Measurements from ENCODE around the gene FOXO3. TPM values are rescaled to one million over a fixed set of nuclear protein-coding genes. Genes with fewer than 3 reads are reported as not detected.

Gene FOXO3
- total RNA-seq, 1 experiment from 2014 or later = 43.8 TPM

- POLR2A ChIA-PET = interaction anchor here (0.6 kb wide), 1 partner anchor 74 kb away, joined by 4 read pairs; no protein-coding TSS in a partner anchor
- intact Hi-C loops (cut with micrococcal nuclease; ENCODE audit: unreplicated experiment) (no loop called here), in situ Hi-C loops (cut with HindIII; ENCODE audit: low pct_unique_long_range_greater_than_20kb, low sequenced_read_pairs) (no loop called here)
- DNase-seq (ENCODE audit: low read depth, low spot score) (no peak), ATAC-seq (no peak)
- Histone ChIP-seq H3K9me3 (ENCODE audit: control insufficient read depth, insufficient read depth, low read depth, low read length) (no peaks in the 10 kb centered on the region), H3K27ac (ENCODE audit: low read length) (no peak overlapping the region), H3K4me1 (ENCODE audit: control insufficient read depth, insufficient read depth, low read length) (no peaks in the 10 kb centered on the region), H3K27me3 (ENCODE audit: control insufficient read depth, insufficient read depth, low read length) (no peaks in the 10 kb centered on the region), H3K4me3 (ENCODE audit: low read depth in 2 of 2, low read length in 2 of 2) (no peak overlapping the region), H3K36me3 (ENCODE audit: control insufficient read depth, insufficient read depth, low read length) (no peaks in the 10 kb centered on the region)
- CTCF ChIA-PET = no interaction called here
- TF ChIP-seq, protein P1, sequence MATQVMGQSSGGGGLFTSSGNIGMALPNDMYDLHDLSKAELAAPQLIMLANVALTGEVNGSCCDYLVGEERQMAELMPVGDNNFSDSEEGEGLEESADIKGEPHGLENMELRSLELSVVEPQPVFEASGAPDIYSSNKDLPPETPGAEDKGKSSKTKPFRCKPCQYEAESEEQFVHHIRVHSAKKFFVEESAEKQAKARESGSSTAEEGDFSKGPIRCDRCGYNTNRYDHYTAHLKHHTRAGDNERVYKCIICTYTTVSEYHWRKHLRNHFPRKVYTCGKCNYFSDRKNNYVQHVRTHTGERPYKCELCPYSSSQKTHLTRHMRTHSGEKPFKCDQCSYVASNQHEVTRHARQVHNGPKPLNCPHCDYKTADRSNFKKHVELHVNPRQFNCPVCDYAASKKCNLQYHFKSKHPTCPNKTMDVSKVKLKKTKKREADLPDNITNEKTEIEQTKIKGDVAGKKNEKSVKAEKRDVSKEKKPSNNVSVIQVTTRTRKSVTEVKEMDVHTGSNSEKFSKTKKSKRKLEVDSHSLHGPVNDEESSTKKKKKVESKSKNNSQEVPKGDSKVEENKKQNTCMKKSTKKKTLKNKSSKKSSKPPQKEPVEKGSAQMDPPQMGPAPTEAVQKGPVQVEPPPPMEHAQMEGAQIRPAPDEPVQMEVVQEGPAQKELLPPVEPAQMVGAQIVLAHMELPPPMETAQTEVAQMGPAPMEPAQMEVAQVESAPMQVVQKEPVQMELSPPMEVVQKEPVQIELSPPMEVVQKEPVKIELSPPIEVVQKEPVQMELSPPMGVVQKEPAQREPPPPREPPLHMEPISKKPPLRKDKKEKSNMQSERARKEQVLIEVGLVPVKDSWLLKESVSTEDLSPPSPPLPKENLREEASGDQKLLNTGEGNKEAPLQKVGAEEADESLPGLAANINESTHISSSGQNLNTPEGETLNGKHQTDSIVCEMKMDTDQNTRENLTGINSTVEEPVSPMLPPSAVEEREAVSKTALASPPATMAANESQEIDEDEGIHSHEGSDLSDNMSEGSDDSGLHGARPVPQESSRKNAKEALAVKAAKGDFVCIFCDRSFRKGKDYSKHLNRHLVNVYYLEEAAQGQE (IDR thresholded peaks at IDR 0.05; ENCODE audit: insufficient read depth in 1 of 2, low read depth in 2 of 2, low read length in 1 of 2) = no peak
- TF ChIP-seq TCF7L2 (IDR thresholded peaks at IDR 0.05; ENCODE audit: low read depth, low read length) (no peak), POLR2AphosphoS5 (IDR thresholded peaks at IDR 0.05; ENCODE audit: low read depth, low read length) (no peak), SIN3A (IDR thresholded peaks at IDR 0.05; ENCODE audit: borderline replicate concordance, insufficient read depth, low read depth, low read length) (no peak), CTCF (IDR thresholded peaks at IDR 0.05) (no peak)
- no TSS peak for BruUV-seq (replicated peaks)
Measured at GRCh38 chr6:108666656-108667260, 106.0 kb downstream of the FOXO3 start.

GRCh38 chr6:108667993-108668392, 107.3 kb downstream of the FOXO3 start:
- CTCF ChIA-PET = no interaction called here
- BruUV-seq (replicated peaks) = no TSS peak

More at GRCh38 chr6:108667993-108668392, 107.3 kb downstream of the FOXO3 start:
- Histone ChIP-seq H3K9me3 (ENCODE audit: control insufficient read depth, insufficient read depth, low read depth, low read length) (no peaks in the 10 kb centered on the region), H3K36me3 (ENCODE audit: control insufficient read depth, insufficient read depth, low read length) (no peaks in the 10 kb centered on the region), H3K4me1 (ENCODE audit: control insufficient read depth, insufficient read depth, low read length) (no peaks in the 10 kb centered on the region), H3K27me3 (ENCODE audit: control insufficient read depth, insufficient read depth, low read length) (no peaks in the 10 kb centered on the region), H3K4me3 (ENCODE audit: low read depth in 2 of 2, low read length in 2 of 2) (no peak overlapping the region), H3K27ac (ENCODE audit: low read length) (no peak overlapping the region)
- in situ Hi-C loops (cut with HindIII; ENCODE audit: low pct_unique_long_range_greater_than_20kb, low sequenced_read_pairs) = no loop called here
- ATAC-seq (no peak), DNase-seq (ENCODE audit: low read depth, low spot score) (no peak)
- TF ChIP-seq CTCF (IDR thresholded peaks at IDR 0.05) (no peak), TCF7L2 (IDR thresholded peaks at IDR 0.05; ENCODE audit: low read depth, low read length) (no peak), POLR2AphosphoS5 (IDR thresholded peaks at IDR 0.05; ENCODE audit: low read depth, low read length) (no peak), SIN3A (IDR thresholded peaks at IDR 0.05; ENCODE audit: borderline replicate concordance, insufficient read depth, low read depth, low read length) (no peak)
- TF ChIP-seq, protein P1 (IDR thresholded peaks at IDR 0.05; ENCODE audit: insufficient read depth in 1 of 2, low read depth in 2 of 2, low read length in 1 of 2) = no peak
- POLR2A ChIA-PET = no interaction called here
- intact Hi-C loops (cut with micrococcal nuclease; ENCODE audit: unreplicated experiment) = no loop called here
